Limb (tissue), 2 donors: ENCODE data around the gene LRPAP1.

Experiments used
- DNase-seq, 2 donors: peaks; one replicate each; pipeline ENCODE4 v3.0.0-alpha.2; 2016; ENCODE audit errors: extremely low spot score in 2 of 2

The LRPAP1 gene

GRCh38 chr4:3501825-3502425 lies 30.3 kb downstream of the LRPAP1 start:
- DNase-seq = no peak

- DNase-seq = no peak
These were observed 30.9 kb downstream of the LRPAP1 start for GRCh38 chr4:3501126-3501824.

- no peak for DNase-seq
These were observed 31.6 kb downstream of the LRPAP1 start for GRCh38 chr4:3500634-3501101.

GRCh38 chr4:3500111-3500510 lies 32.1 kb downstream of the LRPAP1 start:
- DNase-seq = no peak

GRCh38 chr4:3499710-3500109 lies 32.5 kb downstream of the LRPAP1 start:
- DNase-seq = no peak

GRCh38 chr4:3498901-3499510 lies 33.2 kb downstream of the LRPAP1 start:
- DNase-seq = no peak

GRCh38 chr4:3498407-3498806 lies 33.8 kb downstream of the LRPAP1 start:
- DNase-seq = no peak

GRCh38 chr4:3497523-3498389 lies 34.5 kb downstream of the LRPAP1 start:
- DNase-seq = no peak

- no peak for DNase-seq
These were observed 35.1 kb downstream of the LRPAP1 start for GRCh38 chr4:3497095-3497494.

GRCh38 chr4:3496021-3496420 lies 36.2 kb downstream of the LRPAP1 start:
- DNase-seq = no peak

- DNase-seq = no peak
These were observed 36.8 kb downstream of the LRPAP1 start for GRCh38 chr4:3495204-3495975.

- DNase-seq = no peak
These were observed 37.8 kb downstream of the LRPAP1 start for GRCh38 chr4:3494462-3494871.

- DNase-seq = no peak
These were observed 38.3 kb downstream of the LRPAP1 start for GRCh38 chr4:3493720-3494461.

- DNase-seq = no peak
These were observed 39.2 kb downstream of the LRPAP1 start for GRCh38 chr4:3492741-3493719.

- DNase-seq = no peak
These were observed 40.4 kb downstream of the LRPAP1 start for GRCh38 chr4:3491681-3492405.

GRCh38 chr4:3489451-3489962 lies 42.7 kb downstream of the LRPAP1 start:
- DNase-seq = no peak

- no peak for DNase-seq
These were observed 43.4 kb downstream of the LRPAP1 start for GRCh38 chr4:3488820-3489219.

GRCh38 chr4:3487861-3488260 lies 44.4 kb downstream of the LRPAP1 start:
- DNase-seq = no peak
